HG03558 (cell line): ENCODE data around the gene TNS3.

ENCODE experiments used
- ATAC-seq: cut with Tn5 transposase; IDR thresholded peaks from one replicate; pipeline ENCODE4 v1.9.1; 2021; ENCODE audit warnings: moderate number of reproducible peaks; ENCODE audit not compliant: unreplicated experiment; ENCODE audit errors: extremely low read depth

The TNS3 gene

GRCh38 chr7:47511699-47512370 lies 70.1 kb downstream of the TNS3 start:
- ATAC-seq = no peak

DNA sequence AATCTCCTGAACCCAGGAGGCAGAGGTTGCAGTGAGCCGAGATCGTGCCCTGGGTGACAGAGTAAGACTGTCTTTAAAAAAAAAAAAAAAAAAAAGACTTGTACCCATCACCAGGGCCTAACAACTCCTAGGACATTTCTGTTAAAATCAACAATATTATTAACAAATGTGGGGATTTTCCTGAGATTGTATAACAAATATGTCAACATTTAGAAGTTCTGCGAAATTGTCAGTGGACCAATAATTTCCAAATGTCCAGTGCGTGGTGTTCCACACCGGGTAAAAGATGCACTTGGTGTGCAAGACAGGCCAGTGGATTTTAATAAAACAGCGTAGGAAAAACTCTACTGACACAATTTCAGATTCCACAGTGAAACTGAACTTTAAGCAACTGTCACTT lies 71.1 kb downstream of the TNS3 start:
- no peak for ATAC-seq

- ATAC-seq = no peak
Measured at GRCh38 chr7:47510192-47510591, 71.7 kb downstream of the TNS3 start.

GRCh38 chr7:47509571-47509970 lies 72.3 kb downstream of the TNS3 start:
- ATAC-seq = no peak

DNA sequence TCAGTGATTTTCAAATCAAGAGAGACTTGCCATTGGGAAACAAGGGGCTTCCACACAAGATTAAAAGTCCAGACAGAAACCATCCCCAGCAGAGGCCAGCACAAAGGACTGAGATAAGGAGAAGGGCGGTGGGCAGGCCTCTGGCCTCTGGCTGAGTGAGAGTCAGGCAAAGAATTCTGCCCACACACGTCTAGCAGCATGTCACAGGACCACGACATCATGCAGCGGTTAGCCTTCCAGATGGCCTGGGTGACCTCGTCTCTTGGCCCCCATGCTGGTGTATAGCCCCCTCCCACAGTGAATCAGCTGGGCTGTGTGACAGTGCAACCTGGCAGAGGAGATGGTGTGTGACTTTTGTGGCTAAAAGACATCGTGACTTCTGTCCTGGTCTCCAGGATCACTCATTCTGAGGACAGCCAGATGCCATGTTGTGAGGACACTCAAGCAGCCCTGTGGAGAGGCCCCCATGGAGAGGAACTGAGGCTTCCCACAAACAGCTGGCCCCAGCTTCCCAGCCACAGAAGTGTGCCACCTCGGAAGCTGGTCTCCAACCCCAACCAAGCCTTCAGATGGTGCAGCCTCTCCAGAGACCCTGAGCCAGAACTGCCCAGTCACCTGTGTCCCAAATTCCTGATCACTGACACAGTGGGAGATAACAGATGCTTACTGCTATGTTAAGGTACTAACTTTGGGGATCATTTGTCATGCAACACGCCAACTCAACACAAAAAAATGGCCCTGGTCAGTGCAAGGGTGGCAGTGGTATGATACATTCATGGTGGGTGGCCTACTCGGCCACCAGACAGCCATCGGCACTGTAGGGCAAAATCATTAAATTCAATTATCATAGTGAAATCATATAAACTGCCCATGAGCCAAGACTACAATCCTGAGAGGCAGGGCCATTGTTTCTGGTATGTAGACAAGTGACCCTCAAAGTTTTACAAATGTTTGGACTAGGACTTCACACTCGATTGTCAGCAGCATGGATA lies 73.2 kb downstream of the TNS3 start:
- ATAC-seq = no peak

DNA sequence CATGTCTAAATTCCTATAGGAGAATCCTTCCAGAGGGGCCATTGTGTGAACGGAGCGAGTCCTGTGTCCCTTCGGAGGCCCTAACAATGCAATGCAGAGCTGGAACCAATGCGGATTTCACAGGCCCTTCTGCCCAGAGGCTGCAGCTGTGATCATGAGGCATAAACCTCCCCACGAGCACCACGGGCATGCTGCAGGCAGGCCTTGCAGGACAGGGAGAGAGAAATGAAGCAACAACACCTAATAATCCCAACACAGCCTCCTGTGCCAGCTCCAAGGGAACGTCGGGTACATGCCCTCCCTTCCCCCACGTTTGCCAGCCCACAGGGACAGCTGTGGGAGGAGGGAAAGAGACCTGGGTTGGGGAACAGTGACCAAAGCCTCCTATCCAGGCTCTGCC lies 74.4 kb downstream of the TNS3 start:
- ATAC-seq = no peak

DNA sequence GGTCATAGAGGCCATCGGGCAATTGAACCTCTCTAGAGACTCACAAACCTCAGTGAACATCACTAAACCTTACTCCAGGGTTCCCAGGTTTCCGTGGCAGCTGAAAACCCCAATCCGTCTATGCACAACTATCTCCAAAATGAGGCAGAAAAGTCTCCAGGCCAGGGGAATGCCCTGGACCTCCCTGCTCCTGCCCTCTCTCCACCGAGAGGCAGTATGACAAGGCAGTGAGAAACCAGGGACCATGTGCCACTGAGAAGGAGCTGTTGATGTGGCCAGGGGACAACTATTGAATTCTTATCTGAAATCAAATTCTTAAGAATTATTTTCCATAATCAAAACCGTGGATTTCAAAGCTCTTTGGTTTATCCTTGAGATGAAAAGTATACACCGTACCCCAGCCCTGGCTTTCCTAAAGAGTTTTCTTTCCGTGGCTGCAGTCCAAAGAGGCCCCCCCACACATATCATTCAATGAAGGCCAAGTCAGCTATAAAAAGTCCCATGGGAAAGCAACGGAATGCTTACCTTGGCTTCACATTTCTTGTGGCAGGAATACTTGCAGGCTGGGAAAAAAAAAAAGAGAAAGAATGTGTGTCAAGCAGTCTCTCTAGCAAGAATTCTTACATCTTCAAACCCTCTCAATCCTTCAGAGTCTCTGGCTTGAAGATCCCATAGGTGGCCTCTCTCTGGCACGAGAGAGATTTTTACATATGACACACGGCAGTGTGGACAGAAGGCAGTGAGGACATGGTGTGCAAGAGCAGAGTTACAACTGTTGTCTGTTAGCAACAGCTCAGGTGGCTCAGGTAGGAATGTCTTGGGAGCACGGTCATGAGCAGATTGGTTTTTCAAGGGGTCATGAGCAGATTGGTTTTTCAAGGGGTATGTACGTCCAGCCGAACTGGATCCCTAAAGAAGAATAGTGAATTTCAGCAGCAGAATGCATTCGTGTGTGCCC lies 75.2 kb downstream of the TNS3 start:
- ATAC-seq = no peak

DNA sequence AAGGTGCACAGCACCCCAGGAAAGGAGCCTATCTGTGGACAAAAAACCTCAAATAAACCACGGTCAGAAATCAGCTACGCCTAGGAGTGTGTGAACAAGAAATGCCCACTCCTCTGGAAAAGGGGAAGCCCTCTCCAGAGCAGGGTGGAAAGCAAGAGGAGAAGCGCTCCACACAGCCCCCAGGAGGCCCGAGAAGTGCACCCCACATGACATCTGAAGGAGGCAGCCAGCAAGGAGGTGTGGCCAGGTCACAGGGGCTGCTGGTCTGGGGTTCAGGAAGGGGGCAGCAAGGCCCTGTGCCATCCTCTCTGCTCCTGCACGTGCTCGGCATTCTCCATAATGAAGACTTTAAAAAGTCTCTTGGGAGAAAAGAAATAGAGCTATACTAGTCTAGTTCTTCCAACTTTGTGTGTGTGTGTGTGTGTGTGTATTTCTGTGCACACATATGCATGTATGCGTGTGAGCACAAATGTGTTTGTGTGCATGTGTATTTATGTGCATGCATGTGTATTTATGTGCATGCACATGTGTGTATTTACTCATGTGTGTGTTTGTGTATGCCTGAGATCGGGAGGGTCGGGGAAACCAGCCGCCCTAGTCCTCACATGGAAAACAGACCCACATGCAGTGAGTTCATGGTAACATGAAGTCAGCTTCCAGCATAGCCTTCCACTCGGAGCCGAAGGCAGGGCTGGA lies 76.5 kb downstream of the TNS3 start:
- no peak for ATAC-seq

DNA sequence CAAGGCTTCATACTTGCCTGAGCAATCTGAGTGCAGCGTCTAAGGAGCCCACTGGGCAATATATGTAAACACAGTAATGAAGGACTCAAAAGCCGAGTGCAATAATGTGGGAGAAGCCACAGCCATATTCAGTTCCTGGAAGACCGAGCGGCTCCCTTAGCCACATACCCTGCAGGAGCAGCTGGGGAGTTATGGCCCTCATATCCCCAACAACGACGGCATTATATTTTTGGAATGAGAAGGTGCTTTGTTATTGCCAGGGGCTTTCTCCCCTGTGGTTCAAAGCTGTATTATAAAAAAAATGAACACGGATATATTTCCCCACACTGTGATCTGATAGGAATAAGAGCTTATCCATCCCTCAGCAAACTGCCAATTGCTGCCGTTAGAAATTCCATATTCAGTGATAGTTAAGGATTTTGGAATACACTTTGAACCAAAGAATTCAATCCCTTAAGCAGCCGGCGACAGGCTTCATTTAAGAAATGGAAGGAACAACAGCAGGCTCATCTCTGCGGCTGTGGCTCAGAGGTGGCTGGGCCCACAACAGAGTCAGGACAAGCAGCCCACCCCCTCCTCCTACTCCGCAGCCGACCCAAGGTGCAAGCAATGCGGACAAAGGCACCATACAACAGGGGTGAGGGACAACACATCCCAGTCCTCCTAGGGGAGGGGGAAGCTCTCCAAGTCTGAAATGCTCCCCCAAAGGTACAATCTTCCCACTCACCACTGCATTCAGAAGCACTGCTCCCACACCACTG lies 77.2 kb downstream of the TNS3 start:
- ATAC-seq = no peak

- no peak for ATAC-seq
Measured at GRCh38 chr7:47503281-47503680, 78.6 kb downstream of the TNS3 start.

DNA sequence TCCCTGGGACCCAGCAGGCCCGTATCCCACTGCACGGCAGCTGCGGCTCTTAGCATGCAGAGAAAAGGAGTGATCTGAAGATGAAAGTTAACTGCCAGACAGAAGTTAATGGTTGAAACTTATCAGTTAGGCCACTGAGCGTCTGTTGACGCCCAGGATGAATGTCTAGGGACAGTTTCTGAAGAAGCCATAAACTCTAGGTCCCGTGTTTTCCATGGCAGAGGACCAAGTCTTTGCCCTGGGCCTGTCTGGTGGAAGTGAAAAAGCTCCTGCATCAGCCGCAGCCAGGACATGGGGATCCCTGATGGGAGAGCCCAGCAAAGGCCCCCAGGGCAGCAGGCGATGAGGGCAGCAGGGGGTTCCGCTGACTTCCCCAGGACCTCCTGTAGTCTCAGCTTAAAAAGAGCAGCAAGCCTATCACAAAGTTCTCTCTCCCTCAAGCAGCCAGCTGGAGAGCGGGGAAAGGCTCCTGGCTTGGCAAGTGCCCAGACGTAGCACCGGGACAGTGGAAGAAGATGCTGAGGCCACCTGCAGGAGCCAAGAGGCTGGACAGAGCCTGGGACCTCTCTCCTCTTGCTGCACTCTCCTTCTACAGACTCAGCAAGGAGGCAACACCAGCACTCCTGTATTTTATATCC lies 79.6 kb downstream of the TNS3 start:
- ATAC-seq = no peak

DNA sequence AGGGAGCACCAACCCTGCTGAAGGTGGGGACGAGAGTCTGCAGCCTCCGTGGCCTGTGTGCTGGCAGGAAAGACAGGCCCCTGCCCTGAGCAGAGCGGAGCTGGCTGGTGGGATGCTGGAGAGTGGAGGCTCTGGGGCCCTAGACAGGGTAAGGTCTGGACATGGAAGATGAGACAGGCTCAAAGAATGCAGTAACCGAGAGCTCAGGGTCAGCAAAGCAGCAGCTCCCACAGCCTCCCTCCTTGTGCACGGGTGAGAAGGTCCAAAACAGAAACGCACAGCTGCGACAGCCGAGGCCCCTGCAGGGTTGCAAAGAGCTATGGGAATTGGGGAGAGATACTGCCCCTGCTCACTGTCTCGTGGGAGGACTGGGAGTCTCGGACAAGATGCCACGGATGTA lies 80.5 kb downstream of the TNS3 start:
- no peak for ATAC-seq

- ATAC-seq = no peak
Measured at GRCh38 chr7:47500103-47500563, 81.8 kb downstream of the TNS3 start.

DNA sequence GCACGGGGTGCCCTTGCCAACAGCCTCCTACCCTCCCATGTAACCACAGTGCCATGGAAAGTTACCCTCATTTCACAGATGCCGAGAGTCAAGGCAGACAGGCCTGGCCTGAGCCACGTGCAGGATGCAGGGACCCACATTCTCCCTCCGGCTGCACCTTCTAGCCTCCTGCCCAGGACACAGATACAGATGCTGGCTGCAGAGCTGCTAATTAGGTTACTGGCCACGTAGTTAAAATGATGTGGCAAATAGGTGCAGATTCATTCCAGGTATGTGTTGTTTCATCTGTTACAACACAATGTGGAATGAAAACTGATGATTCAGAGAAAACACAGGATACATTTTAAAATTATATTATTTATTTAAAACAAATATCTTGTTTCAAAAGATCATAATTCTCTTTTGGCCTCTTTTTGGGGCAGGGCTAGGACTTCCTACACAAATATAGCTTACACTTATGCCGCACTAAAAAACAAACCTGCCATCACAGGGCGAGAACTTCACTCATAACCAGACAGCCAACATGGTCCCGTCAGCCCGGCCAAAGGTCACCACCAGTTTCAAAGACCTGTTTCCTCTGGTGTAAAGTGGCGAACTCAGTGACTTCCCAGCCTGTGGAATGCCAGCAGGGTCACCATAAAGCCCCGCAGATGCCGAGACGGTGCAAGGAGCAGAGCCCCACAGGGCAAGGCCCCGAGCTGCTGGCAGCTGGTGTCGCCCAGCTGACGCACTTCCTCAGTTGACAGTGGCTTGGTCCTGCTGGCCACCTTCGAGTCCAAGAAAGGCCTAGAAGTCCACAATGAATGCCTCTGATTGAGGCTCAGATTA lies 83.5 kb downstream of the TNS3 start:
- ATAC-seq = no peak

- ATAC-seq = peak; percentile 88
Measured at GRCh38 chr7:47497367-47498096, 84.4 kb downstream of the TNS3 start.

- ATAC-seq = no peak
Measured at GRCh38 chr7:47496666-47497065, 85.2 kb downstream of the TNS3 start.

DNA sequence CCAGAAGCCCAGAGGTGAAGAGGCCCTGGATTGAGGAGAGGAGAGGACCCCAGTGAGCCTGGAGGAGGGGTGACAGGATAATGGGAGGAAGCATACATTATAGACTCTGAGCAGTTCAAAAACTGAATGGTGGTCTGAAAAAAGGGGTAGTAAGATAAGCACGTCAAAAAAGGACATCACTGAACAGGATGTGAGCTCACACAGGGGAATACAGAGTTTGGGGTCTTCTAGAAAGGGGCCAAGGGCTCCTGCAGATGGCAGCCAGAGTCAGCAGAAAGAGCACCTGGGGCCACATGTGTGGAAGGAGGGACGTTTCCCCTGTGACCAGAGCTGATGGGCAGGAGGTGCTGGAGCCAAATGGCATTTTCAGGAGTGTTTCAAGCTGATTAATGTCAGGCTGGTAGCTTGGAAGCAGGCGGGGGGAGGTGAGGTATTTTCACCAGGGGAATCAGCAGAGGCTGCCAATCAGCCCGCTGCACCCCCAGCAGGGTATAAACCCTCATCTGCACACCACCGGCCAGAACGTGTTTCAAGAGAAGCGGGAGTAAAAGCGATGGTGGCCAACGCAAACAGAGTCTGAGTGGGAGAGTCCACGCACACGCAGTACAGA lies 85.8 kb downstream of the TNS3 start:
- ATAC-seq = no peak
